Measurements from ENCODE around the gene TOPBP1. TPM values are rescaled to one million over a fixed set of nuclear protein-coding genes. Genes with fewer than 3 reads are reported as not detected.

The TOPBP1 gene
- total RNA-seq, 1 experiment from 2014 or later: 34.3 TPM

DNA sequence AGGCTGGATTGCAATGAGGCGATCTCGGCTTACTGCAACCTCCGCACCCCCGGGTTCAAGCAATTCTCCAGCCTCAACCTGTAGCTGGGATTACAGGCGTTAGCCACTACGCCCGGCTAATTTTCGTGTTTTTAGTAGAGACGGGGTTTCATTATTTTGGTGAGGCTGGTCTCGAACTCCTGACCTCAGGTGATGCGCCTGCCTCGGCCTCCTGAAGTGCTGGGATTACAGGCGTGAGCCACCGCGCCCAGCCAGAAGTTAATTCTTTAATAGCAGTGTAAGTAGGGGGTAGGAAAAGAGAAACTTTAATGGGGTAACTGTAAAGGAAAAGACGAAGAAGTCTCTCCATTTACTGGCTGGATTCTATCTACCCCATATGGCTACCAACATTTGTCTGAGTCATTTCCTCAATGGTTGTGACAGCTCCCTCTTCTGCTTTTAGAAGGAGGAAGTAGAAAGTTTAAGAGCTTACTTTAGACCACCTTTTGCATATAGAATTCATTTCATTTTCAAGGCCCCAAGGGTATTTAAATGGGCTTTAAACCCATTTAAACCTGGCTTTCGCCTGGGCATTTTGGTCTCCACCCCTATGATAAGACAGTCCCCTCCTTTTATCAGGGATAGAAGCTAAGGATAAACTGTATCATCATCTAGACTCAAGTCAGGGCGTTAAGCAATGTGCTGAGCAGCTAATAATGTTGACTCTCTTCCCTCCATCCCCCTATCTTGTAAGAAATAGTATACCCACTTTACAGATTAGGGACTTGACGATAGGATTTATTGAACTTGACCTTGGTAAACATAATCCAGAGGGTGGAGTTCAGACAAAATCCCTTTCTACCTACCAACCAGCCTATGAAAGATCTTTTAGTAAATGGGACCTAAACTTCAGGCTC lies 89.3 kb downstream of the TOPBP1 start (continued):
- TF ChIP-seq PRDM15 (CRISPR knock-in tag; IDR thresholded peaks at IDR 0.05) (no peak), JUN (CRISPR knock-in tag; IDR thresholded peaks at IDR 0.05) (no peak), ZNF232 (CRISPR knock-in tag; IDR thresholded peaks at IDR 0.05) (no peak), CREM (CRISPR knock-in tag; IDR thresholded peaks at IDR 0.05) (no peak), STAT6 (CRISPR knock-in tag; conservative IDR thresholded peaks at IDR 0.05; ENCODE audit: low read depth) (no peak)
- TF ChIP-seq, protein P1, sequence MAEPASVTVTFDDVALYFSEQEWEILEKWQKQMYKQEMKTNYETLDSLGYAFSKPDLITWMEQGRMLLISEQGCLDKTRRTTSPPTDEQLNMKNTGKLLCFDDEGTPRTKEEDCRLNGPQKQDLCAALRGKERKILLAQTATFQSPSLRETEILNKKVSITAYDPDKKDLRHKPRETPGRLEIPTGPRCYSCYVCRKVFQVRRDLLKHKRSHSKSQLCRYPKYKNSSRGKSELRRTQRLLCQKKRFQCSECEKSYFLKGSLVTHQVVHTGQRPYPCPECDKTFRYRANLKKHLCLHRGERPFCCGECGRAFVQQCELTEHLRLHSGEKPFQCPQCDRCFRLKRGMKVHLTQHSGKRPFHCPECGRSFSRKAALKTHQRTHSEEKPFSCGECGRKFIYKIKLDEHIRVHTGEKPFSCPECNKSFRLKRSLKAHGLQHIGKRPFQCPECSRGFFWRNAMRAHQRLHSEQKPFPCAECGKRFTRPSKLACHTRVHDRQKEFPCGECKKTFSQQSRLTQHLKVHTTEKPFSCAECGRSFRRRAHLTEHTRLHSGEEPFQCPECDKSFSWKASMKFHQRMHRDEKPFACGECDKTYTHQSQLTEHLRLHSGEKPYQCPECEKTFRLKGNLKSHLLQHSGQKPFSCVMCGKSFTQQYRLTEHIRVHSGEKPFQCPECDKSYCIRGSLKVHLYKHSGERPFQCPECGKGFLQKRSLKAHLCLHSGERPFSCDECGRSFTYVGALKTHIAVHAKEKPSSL (CRISPR knock-in tag; conservative IDR thresholded peaks at IDR 0.05): no peak

- Mint-ChIP-seq H3K9me3 (no peaks in the 10 kb centered on the region), H3K4me1 (peaks cover 23% of the 10 kb centered on the region), H3K27me3 (ENCODE audit: low read depth) (no peaks in the 10 kb centered on the region), H3K27ac (no peak overlapping the region), H3K36me3 (peaks cover 13% of the 10 kb centered on the region), H3K4me3 (no peak overlapping the region)
- CTCF ChIA-PET: interaction anchor here (1.7 kb wide), 1 partner anchor 77 kb away, joined by 4 read pairs; no protein-coding TSS in a partner anchor
- POLR2A ChIA-PET: interaction anchor here (1.0 to 1.1 kb wide), 2 partner anchors 23 to 53 kb away, joined by 3 read pairs; no protein-coding TSS in a partner anchor
- ATAC-seq: no peak
- no peak for DNase-seq (ENCODE audit: low spot score)
- TF ChIP-seq FOXJ3 (CRISPR knock-in tag; IDR thresholded peaks at IDR 0.05; ENCODE audit: borderline replicate concordance) (no peak), STAT6 (CRISPR knock-in tag; conservative IDR thresholded peaks at IDR 0.05; ENCODE audit: low read depth) (no peak), FOXP4 (CRISPR knock-in tag; IDR thresholded peaks at IDR 0.05) (no peak), IRF1 (CRISPR knock-in tag; IDR thresholded peaks at IDR 0.05) (no peak)
- TF ChIP-seq, protein P2, sequence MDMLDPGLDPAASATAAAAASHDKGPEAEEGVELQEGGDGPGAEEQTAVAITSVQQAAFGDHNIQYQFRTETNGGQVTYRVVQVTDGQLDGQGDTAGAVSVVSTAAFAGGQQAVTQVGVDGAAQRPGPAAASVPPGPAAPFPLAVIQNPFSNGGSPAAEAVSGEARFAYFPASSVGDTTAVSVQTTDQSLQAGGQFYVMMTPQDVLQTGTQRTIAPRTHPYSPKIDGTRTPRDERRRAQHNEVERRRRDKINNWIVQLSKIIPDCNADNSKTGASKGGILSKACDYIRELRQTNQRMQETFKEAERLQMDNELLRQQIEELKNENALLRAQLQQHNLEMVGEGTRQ (CRISPR knock-in tag; IDR thresholded peaks at IDR 0.05): no peak
- TF ChIP-seq, protein P1 (CRISPR knock-in tag; conservative IDR thresholded peaks at IDR 0.05): no peak
- TF ChIP-seq, protein P3, sequence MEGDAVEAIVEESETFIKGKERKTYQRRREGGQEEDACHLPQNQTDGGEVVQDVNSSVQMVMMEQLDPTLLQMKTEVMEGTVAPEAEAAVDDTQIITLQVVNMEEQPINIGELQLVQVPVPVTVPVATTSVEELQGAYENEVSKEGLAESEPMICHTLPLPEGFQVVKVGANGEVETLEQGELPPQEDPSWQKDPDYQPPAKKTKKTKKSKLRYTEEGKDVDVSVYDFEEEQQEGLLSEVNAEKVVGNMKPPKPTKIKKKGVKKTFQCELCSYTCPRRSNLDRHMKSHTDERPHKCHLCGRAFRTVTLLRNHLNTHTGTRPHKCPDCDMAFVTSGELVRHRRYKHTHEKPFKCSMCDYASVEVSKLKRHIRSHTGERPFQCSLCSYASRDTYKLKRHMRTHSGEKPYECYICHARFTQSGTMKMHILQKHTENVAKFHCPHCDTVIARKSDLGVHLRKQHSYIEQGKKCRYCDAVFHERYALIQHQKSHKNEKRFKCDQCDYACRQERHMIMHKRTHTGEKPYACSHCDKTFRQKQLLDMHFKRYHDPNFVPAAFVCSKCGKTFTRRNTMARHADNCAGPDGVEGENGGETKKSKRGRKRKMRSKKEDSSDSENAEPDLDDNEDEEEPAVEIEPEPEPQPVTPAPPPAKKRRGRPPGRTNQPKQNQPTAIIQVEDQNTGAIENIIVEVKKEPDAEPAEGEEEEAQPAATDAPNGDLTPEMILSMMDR (IDR thresholded peaks at IDR 0.05): no peak
Observed at GRCh38 chr3:133570937-133571320, 90.8 kb downstream of the TOPBP1 start.
